ENCODE measurements around the gene GIGYF2. TPM values are rescaled to one million over a fixed set of nuclear protein-coding genes. Genes with fewer than 3 reads are reported as not detected.
A peak's percentile ranks its signal among the peaks of the same experiment; 100 is the strongest.

The GIGYF2 gene
- total and polyA plus RNA-seq, 8 donors: 17.4 to 50.9 (median 41.0) TPM

DNA sequence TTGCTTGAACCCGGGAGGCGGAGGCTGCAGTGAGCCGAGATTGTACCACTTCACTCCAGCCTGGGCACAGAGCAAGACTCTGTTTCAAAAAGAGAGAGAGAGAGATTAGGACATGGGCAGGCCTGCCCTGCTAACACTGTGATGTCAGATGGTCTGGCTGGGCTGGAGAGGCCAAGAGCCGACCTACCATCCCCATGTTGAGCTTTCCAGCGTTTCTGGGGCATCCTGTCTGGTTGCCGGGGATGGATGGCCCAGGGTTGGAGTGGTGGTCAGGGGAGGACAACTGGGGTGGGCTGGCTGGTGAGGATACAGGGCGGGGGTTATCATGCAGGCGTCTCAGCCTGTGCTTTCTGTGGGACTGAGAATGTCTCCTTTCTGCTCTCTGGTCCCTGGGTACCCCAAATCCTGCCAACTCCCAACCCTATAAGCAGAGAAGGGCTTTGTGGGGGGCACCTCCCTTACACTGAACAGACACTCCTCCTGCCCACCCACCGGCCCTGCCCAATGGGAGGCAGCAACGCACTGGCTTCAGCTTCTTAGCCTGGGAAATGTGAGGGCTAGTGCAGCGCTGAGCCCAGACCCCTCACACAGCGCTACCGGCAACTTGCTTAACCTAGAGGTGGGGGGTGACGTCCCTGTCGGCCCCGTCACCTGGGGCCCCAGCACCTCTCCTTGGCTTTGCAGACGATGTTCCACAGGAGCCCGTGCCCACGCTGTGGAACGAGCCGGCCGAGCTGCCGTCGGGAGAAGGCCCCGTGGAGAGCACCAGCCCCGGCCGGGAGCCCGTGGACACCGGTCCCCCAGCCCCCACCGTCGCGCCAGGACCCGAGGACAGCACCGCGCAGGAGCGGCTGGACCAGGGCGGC lies 178.4 kb downstream of the GIGYF2 start:
- WGBS, 2 donors: 19 to 21% methylated on average over 36 to 37 of the region's 37 CpGs

DNA sequence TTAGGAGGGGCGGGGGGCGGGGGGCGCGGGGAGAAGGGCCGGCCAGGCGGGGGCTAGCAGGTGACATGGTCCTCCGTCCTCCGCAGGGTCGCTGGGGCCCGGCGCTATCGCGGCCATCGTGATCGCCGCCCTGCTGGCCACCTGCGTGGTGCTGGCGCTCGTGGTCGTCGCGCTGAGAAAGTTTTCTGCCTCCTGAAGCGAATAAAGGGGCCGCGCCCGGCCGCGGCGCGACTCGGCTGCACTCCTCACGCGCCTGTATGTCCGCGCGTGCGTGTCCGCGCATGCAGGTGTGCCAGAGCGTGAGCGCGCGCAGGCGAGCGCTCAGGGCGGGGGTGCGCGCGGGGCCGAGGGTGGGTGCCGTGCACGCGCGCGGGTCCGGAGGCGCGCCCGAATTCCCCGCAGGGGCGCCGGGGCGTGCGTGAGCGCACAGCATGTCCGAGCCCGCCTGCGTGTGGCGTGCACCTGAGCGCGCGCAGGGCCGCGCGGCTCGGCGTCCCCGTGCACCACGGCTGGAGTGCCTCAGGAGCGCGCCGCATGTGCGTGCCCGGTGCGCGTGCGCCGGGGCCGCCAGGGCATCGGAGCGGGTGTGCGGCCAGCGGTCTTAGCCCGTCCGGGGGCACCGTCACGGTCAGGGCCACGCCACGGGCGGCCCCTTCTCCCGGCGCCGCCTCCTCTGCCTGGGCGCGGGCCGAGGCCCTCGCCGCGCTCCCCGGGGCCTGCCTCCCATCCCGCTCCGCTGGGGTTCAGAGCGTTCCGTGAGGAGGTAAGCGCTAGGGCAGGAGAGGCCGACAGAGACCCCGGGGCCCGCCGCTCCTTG lies 179.2 kb downstream of the GIGYF2 start:
- no peaks in the 10 kb centered on the region for H3K36me3 ChIP-seq
- no peak for FAIRE-seq
- TF ChIP-seq, protein P1, sequence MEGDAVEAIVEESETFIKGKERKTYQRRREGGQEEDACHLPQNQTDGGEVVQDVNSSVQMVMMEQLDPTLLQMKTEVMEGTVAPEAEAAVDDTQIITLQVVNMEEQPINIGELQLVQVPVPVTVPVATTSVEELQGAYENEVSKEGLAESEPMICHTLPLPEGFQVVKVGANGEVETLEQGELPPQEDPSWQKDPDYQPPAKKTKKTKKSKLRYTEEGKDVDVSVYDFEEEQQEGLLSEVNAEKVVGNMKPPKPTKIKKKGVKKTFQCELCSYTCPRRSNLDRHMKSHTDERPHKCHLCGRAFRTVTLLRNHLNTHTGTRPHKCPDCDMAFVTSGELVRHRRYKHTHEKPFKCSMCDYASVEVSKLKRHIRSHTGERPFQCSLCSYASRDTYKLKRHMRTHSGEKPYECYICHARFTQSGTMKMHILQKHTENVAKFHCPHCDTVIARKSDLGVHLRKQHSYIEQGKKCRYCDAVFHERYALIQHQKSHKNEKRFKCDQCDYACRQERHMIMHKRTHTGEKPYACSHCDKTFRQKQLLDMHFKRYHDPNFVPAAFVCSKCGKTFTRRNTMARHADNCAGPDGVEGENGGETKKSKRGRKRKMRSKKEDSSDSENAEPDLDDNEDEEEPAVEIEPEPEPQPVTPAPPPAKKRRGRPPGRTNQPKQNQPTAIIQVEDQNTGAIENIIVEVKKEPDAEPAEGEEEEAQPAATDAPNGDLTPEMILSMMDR (IDR thresholded peaks at IDR 0.05): no peak
- H3K4me1 ChIP-seq: peaks cover 0 to 3% (median 0%) of the 10 kb centered on the region in 3 donors
- no peaks in the 10 kb centered on the region for H3K27me3 ChIP-seq
- H3K9me3 ChIP-seq: no peaks in the 10 kb centered on the region
- peak; percentile 36 to 76 (median 52) for ATAC-seq
- H3K4me3 ChIP-seq: peak overlapping the region; percentile 18 to 46 (median 36)
- H3K27ac ChIP-seq: no peak overlapping the region
- WGBS, 2 donors: 4 to 10% methylated on average over 75 to 117 of the region's 119 CpGs
- intact Hi-C loops (cut with DNase I): loop anchor here in 1 of 3 donors (10.0 kb wide), 1 partner anchor 168 kb away; no protein-coding TSS in a partner anchor
- DNase-seq: peak in 1 of 6 donors; percentile 66

More for the DNA sequence above, 178.4 kb downstream of the GIGYF2 start:
- intact Hi-C loops (cut with DNase I): loop anchor here in 1 of 3 donors (10.0 kb wide), 1 partner anchor 169 kb away; no protein-coding TSS in a partner anchor
- Histone ChIP-seq H3K27me3 (no peaks in the 10 kb centered on the region), H3K27ac (no peak overlapping the region), H3K9me3 (no peaks in the 10 kb centered on the region), H3K36me3 (no peaks in the 10 kb centered on the region), H3K4me3 (peak overlapping the region in 3 of 4 donors; percentile 18 to 46 (median 41)), H3K4me1 (peaks cover 0 to 3% (median 0%) of the 10 kb centered on the region in 3 donors)
- FAIRE-seq (no peak), ATAC-seq (peak; percentile 12 to 50 (median 25)), DNase-seq (peak in 2 of 6 donors; percentile 64 to 77)
- TF ChIP-seq, protein P1 (IDR thresholded peaks at IDR 0.05): no peak

DNA sequence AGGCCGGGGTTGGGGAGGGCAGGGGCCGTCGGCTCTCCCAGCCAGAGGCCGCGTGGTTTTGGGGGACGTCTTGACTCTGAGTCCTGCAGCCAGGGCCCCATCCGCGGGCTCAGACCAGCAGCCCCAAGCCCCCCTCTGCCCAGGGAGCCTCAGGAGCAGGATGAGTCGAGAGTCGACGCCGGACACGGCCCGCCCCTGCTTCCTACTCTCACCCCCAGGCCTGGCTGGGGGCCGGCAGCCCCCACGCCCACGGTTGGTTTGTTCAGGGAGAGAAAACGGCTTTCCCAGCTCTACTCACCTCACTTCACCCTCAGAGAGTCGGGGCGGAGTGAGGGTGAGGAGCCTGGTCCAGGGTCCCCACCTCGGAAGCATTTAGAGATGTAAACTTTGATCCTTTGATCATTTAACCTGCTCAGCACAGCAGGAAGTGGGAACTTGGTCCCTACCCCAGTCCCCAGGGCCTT lies 179.9 kb downstream of the GIGYF2 start:
- WGBS, 2 donors: 59 to 64% methylated on average over 20 to 21 of the region's 21 CpGs
- TF ChIP-seq, protein P1 (IDR thresholded peaks at IDR 0.05): no peak
- Histone ChIP-seq H3K4me3 (peak overlapping the region in 2 of 4 donors; percentile 41 to 46), H3K36me3 (no peaks in the 10 kb centered on the region), H3K27me3 (no peaks in the 10 kb centered on the region), H3K4me1 (peaks cover 0 to 3% (median 0%) of the 10 kb centered on the region in 3 donors), H3K27ac (no peak overlapping the region), H3K9me3 (no peaks in the 10 kb centered on the region)
- ATAC-seq: no peak
- no peak for FAIRE-seq
- DNase-seq: no peak
- intact Hi-C loops (cut with DNase I): loop anchor here in 1 of 3 donors (10.0 kb wide), 1 partner anchor 168 kb away; no protein-coding TSS in a partner anchor

DNA sequence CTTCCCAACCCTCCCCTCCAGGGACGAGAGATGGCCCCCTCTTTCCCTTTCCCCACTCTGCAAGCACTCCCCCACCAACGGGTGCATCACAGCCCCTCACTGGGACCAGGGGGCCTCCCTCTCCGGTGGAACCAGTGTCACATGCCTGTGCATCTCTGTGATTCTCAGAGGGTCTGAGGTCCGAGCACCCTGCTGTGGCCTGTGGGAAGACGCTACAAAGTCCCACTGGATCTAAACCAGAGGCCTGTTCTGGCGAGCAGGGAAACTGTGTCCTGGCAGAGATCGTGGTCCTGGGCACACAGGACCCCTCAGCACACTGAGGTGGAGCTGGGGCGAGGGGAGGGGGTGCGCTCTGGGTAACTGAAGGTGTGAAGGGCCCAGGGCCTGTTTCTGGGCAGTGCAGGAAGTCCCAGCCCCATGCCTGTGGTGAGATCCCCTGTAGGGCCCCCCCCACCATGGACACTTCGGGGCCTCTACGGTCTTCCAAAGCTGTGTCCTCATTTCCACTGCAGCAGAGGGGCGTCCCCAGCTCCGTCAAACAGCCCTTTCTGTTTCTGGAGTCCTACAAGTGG lies 180.9 kb downstream of the GIGYF2 start:
- FAIRE-seq (no peak), DNase-seq (no peak), ATAC-seq (no peak)
- no peaks in the 10 kb centered on the region for H3K27me3 ChIP-seq
- 94 to 95% methylated on average over 13 of the region's 13 CpGs for WGBS, 2 donors
- no peaks in the 10 kb centered on the region for H3K9me3 ChIP-seq
- no peaks in the 10 kb centered on the region for H3K36me3 ChIP-seq
- no peak overlapping the region for H3K27ac ChIP-seq
- H3K4me3 ChIP-seq: no peak overlapping the region
- peaks cover 0 to 3% (median 0%) of the 10 kb centered on the region in 3 donors for H3K4me1 ChIP-seq
- intact Hi-C loops (cut with DNase I): loop anchor here in 1 of 3 donors (10.0 kb wide), 1 partner anchor 167 kb away; no protein-coding TSS in a partner anchor
- TF ChIP-seq, protein P1 (IDR thresholded peaks at IDR 0.05): no peak

Measured in pancreas (tissue), 10 donors.